HG03108 (cell line): Measurements from ENCODE around the gene LPIN1.
"Not testable (repeated sequence)": the region's sequence is repeated elsewhere in the genome, so short reads cannot be mapped to it uniquely, and the experiment has no call there.

Experiments used
- ATAC-seq: cut with Tn5 transposase; IDR thresholded peaks from one replicate; pipeline ENCODE4 v1.9.1; 2021; ENCODE audit warnings: moderate library complexity; ENCODE audit not compliant: unreplicated experiment

The LPIN1 gene

GRCh38 chr2:11715987-11716652 lies 30.3 kb upstream of the LPIN1 start:
- no peak for ATAC-seq

GRCh38 chr2:11716689-11717321 lies 29.6 kb upstream of the LPIN1 start:
- ATAC-seq: no peak

GRCh38 chr2:11717623-11718022 lies 28.8 kb upstream of the LPIN1 start:
- no peak for ATAC-seq

GRCh38 chr2:11718606-11719005 lies 27.8 kb upstream of the LPIN1 start:
- ATAC-seq: no peak

- ATAC-seq: no peak
Observed at GRCh38 chr2:11719230-11719977, 27.0 kb upstream of the LPIN1 start.

GRCh38 chr2:11720752-11721151 lies 25.7 kb upstream of the LPIN1 start:
- no peak for ATAC-seq

- no peak for ATAC-seq
Observed at GRCh38 chr2:11722292-11723060, 24.0 kb upstream of the LPIN1 start.

GRCh38 chr2:11723061-11723371 lies 23.4 kb upstream of the LPIN1 start:
- ATAC-seq: no peak

- ATAC-seq: no peak
Observed at GRCh38 chr2:11724151-11724550, 22.3 kb upstream of the LPIN1 start.

- ATAC-seq: no peak
Observed at GRCh38 chr2:11726384-11726783, 20.0 kb upstream of the LPIN1 start.

GRCh38 chr2:11729362-11730212 lies 16.8 kb upstream of the LPIN1 start:
- no peak for ATAC-seq

- not testable (repeated sequence) for ATAC-seq
Observed at GRCh38 chr2:11731214-11731984, 15.0 kb upstream of the LPIN1 start.

- ATAC-seq: no peak
Observed at GRCh38 chr2:11732587-11732986, 13.8 kb upstream of the LPIN1 start.

GRCh38 chr2:11737852-11738251 lies 8.6 kb upstream of the LPIN1 start:
- ATAC-seq: not testable (repeated sequence)

GRCh38 chr2:11738589-11739436 lies 7.6 kb upstream of the LPIN1 start:
- ATAC-seq: peak; percentile 69

GRCh38 chr2:11740723-11741122 lies 5.7 kb upstream of the LPIN1 start:
- no peak for ATAC-seq

- no peak for ATAC-seq
Observed at GRCh38 chr2:11742317-11742701, 4.1 kb upstream of the LPIN1 start.

GRCh38 chr2:11742702-11743357 lies 3.6 kb upstream of the LPIN1 start:
- ATAC-seq: no peak
